GM21576 (cell line): Measurements from ENCODE around the gene KCNJ1.

ENCODE experiments used
- ATAC-seq: cut with Tn5 transposase; IDR thresholded peaks from one replicate; pipeline ENCODE4 v1.9.1; 2021; ENCODE audit warnings: mild to moderate bottlenecking, moderate library complexity; ENCODE audit not compliant: unreplicated experiment

Gene KCNJ1

DNA sequence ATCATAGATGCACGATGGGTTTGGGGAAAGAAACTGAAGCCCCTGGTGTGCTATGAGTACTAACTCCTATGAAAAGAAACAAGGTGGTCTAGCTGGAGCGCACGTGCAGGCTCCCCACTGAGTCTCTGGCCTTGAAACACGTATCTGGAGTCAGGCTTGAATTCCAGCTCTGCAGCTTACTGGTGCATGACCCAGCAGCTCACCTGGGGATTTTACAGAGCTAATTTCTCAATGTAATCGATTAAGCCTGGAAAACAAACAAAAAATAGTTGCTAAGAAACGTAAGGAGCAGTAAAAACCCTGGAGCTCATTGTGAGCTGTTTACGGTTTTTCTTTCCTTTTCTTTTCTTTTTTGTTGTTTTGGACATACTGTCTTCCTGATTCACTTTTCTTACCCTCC is 12.3 kb downstream of the KCNJ1 start:
- ATAC-seq: no peak

DNA sequence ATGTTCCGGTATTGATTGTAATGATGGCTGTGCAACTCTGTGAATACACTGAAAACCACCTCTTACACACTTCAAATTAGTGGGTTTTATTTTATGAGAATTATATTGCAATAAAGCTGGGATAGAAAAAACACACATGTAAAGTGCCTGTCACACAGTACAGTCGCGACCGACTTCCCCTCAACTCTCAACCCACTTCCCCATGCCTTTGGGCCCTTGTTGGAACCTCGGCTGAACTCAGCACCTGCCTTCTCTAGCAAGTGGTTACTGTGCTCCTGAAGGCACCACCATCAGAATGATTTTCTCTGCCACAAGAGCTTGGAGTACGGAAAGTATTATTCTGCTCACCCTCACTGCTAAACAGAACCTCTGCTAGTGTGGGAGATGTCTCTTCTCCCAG is 13.5 kb downstream of the KCNJ1 start:
- no peak for ATAC-seq

DNA sequence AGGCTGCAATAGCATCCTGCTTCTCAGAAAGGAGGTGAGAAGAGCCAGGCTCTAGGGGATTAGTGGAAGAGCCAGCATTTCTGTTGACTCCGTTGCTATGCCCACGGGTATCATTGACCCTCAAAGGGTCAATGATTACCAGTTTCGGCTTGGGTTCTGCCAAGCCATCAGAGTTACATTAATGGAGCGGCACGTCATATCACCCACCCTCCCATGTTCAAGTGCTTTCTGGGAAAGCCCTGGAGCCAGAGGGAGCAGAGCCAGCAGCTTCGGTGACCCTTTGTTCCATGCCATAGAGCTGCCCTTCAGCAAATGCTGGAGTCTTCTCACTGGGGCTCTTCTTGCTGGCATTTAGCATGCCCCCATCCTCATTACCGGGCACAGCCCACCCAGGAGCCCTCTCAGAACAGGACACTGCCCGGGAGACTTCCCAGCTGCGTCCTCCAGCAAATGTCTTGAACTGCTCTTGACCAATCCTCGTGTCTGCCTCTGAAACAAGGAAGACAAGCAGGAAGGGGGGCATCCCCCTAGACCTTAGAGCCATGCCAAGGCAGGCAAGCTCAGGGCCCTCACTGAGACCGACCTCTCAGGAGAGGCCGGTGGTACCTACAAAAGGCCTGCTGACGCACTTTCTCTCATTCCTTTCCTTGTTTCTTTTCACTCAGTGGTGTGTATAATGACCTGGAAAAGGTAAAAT is 14.6 kb downstream of the KCNJ1 start:
- ATAC-seq: no peak

DNA sequence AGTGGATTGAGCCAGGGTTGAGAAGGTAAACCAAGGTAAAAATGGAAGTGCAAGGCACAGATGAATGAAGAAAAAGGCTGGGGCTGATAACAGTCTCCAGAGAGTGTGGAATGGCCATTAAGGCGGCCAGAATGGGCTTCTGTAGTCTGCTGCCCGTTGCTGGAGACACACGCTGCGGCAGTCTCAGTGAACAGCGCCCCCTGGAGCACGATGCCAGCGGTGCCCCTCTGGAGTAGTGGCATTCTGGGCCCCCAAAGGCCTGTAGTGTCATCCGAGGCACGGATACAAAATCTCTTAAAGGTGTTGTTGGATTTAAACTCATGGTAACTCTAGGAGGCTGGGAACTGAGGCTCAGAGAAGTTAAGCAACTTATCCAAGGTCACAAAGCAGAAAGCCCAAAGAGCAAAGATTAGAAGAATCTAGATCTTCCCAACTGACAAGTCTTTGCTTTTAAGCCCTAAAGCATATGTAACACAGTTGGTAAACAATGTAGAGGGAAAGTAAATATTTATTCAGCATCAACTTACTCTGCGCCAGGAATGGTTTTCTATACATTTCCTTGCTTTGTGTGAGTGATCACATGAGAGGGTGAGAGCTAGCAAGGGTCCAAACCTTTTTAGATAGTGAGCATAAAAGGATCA is 18.2 kb downstream of the KCNJ1 start:
- ATAC-seq: peak; percentile 83

DNA sequence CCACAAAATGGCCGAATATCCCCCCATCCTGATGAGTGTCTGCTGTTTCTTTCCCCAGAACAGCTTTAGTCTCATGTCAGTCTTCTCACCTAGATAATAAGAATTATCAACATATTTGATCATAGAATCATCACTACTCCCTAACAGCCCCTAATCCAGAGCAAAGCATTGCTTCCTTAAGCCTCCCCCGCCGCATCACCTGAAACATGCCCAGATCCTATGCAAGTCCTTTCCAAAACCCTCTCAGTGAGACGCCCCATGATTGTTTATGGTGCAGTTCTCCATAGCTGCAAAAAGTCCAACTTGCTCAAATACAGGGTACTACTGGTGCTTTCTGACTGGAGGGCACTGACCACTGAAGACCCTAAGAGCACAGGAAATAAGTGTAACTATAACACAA is 20.1 kb downstream of the KCNJ1 start:
- ATAC-seq: no peak

DNA sequence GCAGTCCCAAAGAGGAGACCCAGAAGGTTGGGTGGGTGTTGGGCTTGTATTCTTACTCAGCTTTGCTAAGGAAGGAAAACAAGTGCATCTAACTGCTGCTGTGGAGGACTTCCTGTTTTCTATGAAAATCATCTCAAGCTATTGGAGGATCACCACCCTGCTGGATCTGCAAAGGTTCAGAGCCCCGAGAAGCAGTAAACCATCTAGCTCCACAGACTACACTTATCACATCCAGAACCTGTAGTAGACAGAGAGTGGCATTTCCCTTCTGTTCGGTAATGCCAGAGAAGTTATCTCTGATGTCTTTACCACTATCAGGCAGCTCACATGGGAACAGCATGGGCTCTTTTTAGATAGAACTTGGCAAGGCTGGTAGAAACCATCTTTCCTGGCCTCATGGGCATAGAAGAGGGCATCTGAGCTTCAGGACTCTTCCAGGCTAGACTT is 21.7 kb downstream of the KCNJ1 start:
- ATAC-seq: no peak

DNA sequence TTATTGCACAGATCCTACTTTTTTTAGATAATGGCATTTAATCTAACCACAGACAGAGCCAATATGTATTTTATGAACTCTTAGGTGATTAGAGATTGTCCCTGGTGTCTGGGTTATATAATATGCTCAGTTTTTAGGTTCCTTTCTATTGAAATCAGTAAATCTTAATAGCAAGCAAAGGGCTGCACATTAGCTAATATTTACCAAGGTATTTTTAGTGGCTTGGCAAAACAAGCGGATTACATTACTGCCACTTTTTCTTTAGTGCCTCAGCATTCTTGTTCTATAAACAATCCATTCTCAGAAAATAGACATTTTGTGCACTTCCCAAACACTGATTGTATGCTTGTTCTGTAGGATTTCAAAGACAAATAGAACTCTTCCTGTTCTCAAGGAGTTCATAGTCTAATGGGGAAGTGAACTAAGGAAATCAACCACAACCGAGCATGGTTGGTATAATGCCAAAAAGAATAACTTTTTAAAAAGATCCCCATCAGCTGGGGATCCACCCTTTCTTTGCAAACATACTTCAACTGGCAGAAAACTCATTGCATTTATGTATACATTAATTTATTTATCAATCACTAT is 23.8 kb downstream of the KCNJ1 start:
- no peak for ATAC-seq

DNA sequence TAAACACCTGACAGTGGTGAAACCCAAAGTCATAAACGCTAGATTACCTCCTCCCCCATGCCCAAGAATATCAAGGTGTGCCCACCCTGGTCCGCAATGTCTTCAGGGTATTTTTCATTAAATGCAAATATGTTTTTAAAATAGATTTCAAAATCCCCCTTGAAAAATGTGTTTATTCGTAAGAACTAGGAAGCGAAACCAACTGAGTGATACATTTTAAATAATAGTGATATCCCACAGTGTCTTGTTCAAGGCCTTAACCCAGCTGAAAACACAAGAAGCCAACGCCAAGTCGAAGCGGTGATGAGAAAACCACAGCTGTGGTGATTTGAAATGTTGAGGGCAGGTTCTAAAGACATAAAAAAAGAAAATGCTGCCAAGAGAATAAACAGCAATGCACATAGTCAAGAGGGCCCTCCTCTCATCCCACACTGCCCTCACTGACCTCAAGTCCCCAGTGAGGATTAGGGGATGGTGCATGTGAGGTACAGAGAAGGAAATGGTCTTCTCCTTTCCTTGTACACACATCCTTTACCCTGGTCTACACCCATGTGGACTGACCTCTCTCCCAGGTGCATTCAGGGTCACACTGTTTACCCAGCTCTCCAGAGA is 25.5 kb downstream of the KCNJ1 start:
- ATAC-seq: peak; percentile 60

DNA sequence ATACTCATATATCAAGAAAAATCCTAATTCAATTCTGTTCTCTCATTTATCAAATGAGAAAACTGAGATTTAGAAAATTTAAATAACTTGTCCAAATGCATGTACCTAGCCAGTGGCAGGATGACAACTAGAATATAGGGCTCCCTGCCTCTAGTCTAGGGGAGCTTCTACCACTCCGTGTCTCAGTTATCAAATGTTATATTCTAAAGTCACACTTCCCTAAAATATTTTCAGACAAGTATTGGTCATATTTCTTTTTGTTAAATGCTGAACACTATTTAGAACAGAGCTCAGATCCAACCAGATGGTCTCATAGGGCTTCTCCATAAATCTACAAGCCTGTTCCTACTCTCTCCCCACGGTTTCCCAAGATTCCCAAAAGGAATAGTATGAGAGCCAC is 26.3 kb downstream of the KCNJ1 start:
- peak; percentile 37 for ATAC-seq

DNA sequence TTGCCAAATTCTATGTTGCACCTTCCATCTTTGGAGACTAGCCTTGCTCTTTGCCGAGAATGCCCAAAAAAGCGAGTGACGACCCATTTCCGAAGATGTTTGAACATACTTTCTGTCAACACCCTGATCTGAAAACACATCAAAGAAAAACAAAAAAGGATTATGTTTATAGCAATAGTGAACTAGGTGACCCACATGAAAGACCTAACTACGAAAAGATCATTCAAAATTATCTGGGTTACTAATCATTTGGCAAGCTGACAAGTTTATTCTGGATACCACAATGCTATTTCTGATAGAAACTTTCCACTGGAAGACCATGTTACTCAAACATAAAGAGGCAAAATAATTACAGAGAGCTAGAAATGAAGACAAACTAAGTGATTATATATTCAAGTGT is 27.0 kb downstream of the KCNJ1 start:
- ATAC-seq: no peak

DNA sequence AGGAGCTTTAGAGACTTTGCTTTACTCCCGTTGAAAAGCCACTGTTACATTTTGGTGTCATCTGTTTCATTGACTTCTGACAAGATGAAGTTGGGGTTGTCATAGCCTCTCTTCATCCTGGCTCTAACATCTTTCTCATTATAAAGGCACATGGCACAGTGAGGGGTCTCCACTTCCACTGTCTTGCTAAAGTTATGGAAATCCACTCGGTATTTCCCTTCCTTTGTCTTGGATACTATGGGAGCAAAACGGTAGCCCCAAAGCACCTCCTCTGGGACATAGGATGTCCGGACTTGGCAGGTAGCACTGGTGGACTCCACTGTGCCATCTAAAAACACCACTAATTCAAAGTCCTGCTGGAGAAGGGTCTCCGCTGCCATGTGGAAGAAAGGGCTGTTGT is 28.0 kb downstream of the KCNJ1 start:
- ATAC-seq: no peak

DNA sequence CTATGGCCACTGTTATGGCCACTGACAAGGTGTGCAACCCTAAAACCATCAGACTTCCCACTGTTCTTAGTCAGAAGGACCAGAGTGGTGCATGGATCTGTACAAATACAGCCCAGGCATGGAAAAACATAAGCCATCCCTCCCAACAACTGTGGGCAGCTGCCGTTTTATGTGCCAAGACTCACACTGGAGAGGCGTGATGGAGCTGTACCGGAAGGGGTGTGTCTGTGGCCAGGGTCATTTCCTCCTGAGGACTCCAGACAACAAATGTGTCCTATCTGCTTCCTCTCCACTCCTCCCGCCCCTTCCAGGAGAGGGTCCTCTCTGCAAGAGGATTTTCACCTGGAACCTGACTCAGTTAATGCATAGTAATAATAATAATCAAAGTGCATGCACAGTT is 29.5 kb downstream of the KCNJ1 start:
- ATAC-seq: no peak

DNA sequence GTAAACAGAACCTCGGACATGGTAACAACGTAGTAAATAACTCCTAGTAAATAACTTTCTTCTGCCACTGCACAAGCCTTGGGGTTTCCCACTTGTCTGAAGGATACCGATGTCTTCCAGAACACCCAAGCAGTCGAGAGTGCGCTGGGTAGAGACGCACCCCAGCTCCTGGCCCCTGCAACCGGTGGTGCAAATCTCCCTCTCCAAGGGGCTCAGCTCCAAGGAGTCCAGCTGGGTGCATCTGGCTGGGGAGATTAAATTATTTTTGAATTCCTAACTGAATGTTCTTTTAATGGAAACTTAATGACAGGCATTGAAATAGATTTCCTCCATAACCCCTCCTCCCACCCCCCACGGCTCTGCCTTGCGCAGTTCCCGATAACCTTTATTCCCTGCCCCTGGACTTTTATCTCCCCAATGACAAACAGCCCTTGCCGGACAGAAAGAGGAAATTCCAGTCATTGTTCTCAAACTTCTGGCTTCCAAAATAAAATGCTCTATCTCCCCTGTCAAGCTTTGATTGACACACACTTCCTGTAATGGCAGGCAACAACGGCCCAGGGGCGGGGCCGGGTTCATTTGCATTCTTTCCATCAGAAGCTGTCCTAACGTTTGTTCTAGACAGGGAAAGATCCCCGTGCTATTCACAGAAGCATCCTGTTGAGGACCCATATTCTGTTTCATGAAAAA is 31.2 kb downstream of the KCNJ1 start:
- ATAC-seq: no peak

DNA sequence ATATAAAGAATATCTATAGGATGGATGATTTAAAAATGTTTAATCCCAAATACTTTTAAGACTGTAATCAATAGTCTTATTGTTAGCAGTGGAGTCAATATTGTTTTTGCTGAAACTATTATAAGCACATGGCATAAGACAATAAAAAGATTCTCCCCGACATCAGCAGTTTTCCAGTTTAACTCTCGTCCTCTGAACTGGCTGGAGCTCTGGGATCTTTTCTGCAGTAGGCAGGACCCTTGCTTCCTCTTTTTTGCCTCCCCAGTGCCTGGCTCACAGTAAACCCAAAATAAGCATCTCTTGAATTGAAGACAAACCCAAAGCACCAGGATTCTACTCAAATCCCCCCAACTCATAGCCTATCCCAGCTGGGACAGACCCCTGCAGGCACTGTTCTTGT is 32.9 kb downstream of the KCNJ1 start:
- ATAC-seq: no peak

DNA sequence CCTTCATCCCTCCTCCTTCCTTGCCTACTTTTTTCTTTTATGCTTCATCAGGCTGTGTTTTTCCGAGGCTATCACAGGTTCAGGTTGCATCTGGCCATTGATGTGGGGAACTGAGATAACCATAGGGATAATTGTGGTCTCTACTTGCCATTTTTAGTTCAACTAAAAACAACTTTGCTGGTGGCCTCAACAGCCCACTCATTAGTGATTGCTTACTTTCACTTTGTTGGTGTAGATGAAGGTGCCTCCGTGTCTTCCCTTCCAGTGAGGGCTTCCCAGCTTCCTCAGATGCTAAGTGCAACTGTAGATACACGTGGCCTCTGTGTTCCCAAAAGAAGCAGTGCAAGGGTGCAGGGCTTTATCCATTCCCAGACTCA is 35.0 kb downstream of the KCNJ1 start:
- ATAC-seq: peak; percentile 48

DNA sequence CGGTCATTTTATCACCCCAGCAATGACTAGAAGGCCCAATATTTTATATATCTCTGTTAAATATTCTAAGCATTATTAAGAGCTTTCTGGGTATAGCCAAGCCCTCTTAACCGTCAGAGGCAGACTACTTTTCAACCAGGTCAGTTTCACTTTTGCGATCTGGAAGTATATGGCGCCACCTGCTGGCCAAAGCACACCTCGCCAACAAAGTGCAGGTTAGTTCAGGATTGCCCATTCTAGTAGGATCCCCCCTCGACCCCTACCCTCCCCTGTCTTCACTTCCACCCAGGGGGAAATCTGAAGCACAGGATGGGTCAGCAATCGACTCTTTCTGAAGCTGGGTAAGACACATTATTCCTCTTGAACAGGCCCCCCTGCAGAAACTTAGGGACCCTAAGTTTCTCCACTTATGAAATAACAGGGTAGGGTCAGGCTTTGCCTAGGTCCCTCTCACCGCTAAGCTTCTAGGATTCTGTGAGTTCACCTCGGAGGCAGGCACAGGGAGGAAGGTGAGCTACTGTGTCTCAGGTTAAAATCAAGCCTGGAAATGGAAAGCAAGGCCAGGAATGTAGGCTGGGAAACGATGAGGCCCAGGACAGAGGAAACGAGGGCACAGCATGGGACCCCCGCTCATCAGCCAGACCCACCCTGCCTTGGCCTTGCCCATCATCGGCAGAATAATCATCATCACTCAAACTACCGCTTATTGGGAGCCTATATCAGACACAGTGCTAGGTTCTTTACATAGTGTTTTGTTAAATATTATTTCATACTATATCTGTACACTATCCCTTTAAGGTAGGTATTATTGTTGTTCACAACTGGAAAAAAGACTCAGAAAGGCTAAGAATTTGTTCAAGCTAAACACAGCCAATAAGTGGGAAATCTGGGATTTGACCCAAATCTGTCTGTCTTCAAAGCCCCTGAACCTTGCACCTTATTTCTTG is 35.6 kb downstream of the KCNJ1 start:
- peak; percentile 76 for ATAC-seq

DNA sequence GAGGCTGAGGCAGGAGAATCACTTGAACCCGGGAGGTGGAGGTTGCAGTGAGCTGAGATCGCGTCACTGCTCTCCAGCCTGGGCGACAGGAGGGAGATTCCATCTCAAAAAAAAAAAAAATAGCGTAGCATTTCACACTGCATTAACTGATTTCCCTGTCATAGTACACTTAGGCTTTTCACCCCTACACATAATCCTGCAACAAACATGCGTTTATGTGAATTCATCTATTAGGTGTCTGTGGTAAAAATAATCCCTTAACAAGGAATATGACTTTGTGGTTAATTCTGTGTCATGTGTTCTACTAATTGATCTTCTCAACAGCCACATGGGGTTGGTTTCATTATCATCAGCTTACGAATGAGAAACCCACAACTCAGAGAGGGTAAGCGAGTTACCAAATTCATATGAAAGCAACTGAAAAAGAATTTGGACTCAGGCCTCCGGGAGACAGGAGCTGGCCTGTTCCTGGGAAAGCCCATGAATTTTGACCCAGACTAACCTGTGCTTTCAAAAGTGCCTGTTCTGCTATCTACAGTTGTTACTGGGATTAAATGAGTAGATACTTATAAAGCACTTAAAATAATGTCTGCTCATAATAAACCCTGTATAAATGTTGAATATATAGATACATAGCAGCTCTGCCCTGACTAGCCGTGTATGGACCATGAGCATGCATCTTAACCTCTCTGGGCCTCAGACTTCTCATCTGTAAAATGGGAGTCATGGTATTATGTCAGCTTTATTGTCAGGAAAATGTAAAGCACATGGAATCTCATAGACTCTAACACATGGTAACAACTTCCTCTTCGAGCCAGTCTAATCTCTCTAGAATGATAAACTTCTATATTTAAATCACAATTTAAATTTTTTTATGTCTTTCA is 36.6 kb downstream of the KCNJ1 start:
- ATAC-seq: peak; percentile 38

DNA sequence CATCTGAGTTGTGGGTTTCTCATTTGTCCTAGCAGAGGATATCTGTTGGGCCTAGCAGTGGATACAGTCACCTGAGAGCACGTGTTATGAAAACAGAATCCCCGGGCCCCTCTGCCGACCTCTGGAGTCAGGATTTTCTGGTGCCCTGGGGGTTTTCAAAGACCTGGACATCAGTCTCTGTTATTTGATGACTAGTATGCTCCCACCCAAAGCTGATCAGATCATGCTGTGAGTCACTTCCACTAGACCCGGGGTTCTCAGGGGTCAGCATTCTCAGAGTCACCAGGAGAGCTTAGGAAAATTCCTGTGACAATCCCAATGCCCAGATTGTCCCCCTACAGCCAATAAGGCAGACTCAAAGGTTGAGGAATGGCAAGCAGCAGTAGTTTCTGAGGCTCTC is 38.7 kb downstream of the KCNJ1 start:
- no peak for ATAC-seq

DNA sequence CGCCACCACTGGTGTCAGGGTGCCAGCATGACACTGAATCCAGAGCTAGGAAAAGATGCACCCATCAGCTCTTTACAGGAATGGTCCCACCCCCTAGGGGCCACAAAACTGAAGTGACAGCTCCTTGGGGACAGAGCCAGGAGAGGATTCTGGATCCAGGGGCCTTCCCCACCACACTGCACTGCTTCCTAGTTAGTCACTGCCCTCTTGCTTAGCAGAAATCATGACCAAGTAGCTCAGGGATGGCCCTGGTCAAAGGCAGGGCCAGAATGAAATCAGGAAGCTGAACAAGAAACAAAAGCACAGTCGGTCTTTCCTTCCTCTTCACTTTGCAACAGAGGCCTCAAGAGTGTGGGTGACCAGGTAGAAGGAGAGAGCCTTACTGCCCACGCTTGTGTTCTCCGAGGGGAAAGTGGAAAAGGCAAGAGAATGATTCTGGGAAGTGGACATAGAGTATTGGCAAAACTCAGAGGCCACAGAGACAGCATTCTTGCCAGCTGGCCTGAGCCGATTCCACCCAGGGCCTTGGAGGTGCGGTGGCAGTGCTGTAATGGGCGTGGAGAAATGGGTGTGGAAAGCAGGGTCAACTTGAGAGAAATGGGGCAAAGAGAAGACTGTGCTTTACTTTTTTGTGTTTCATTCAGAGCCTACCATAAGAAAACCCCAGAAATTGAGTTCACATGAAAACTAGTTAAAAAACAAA is 39.8 kb downstream of the KCNJ1 start:
- no peak for ATAC-seq
